Skeletal muscle cell (primary cell): Measurements from ENCODE around the gene ADGRE2.
"Not testable (repeated sequence)": the region's sequence is repeated elsewhere in the genome, so short reads cannot be mapped to it uniquely, and the experiment has no call there.

Experiments
- DNase-seq: peaks from one replicate; pipeline ENCODE4 v3.0.0-alpha.2; 2010; ENCODE audit warnings: low read depth
- H3K4me3 ChIP-seq: 2 replicates; pipeline ENCODE4 v1.5.1; 2011; ENCODE audit warnings: low read depth, mild to moderate bottlenecking, control low read depth, low read length, moderate library complexity

Gene ADGRE2

GRCh38 chr19:14778110-14778845, at the start of gene ADGRE2:
ADGRE2 (minus strand) TSS chr19:14778560; CDS start chr19:14776756, 1,804 bp downstream.
- H3K4me3 ChIP-seq, DNase-seq: not testable (repeated sequence)

GRCh38 chr19:14826006-14826405, 47.6 kb upstream of the ADGRE2 start:
- DNase-seq, result no peak
- no peak overlapping the region for H3K4me3 ChIP-seq

- DNase-seq, result no peak
These were observed 43.6 kb upstream of the ADGRE2 start for GRCh38 chr19:14821937-14822336.

GRCh38 chr19:14818588-14818987, 40.2 kb upstream of the ADGRE2 start:
- no peak for DNase-seq
- H3K4me3 ChIP-seq, result no peak overlapping the region

More at GRCh38 chr19:14821937-14822336, 43.6 kb upstream of the ADGRE2 start:
- no peak overlapping the region for H3K4me3 ChIP-seq

- H3K4me3 ChIP-seq, result no peak overlapping the region
- DNase-seq, result no peak
These were observed 38.7 kb upstream of the ADGRE2 start for GRCh38 chr19:14817052-14817451.

GRCh38 chr19:14814982-14815652, 36.8 kb upstream of the ADGRE2 start:
- no peak overlapping the region for H3K4me3 ChIP-seq
- no peak for DNase-seq

GRCh38 chr19:14809272-14810057, 31.1 kb upstream of the ADGRE2 start:
- no peak for DNase-seq

GRCh38 chr19:14804765-14805164, 26.4 kb upstream of the ADGRE2 start:
- DNase-seq, result no peak
- no peak overlapping the region for H3K4me3 ChIP-seq

More at GRCh38 chr19:14809272-14810057, 31.1 kb upstream of the ADGRE2 start:
- H3K4me3 ChIP-seq, result no peak overlapping the region

- DNase-seq, result no peak
- no peak overlapping the region for H3K4me3 ChIP-seq
These were observed 20.4 kb upstream of the ADGRE2 start for GRCh38 chr19:14798760-14799159.

- H3K4me3 ChIP-seq, result no peak overlapping the region
- no peak for DNase-seq
These were observed 17.7 kb upstream of the ADGRE2 start for GRCh38 chr19:14796021-14796420.

GRCh38 chr19:14795078-14795721, 16.8 kb upstream of the ADGRE2 start:
- H3K4me3 ChIP-seq, result no peak overlapping the region
- DNase-seq, result no peak

- DNase-seq, result not testable (repeated sequence)
These were observed 13.9 kb upstream of the ADGRE2 start for GRCh38 chr19:14792250-14792649.

GRCh38 chr19:14786421-14786851, 8.1 kb upstream of the ADGRE2 start:
- peak overlapping the region; percentile 20 for H3K4me3 ChIP-seq
- DNase-seq, result no peak

More at GRCh38 chr19:14792250-14792649, 13.9 kb upstream of the ADGRE2 start:
- not testable (repeated sequence) for H3K4me3 ChIP-seq

- not testable (repeated sequence) for H3K4me3 ChIP-seq
- peak; percentile 58 for DNase-seq
These were observed 6.9 kb upstream of the ADGRE2 start for GRCh38 chr19:14785102-14785793.

- peak; percentile 72 for DNase-seq
- H3K4me3 ChIP-seq, result not testable (repeated sequence)
These were observed 6.4 kb upstream of the ADGRE2 start for GRCh38 chr19:14784730-14785101.

GRCh38 chr19:14783410-14783998, 5.1 kb upstream of the ADGRE2 start:
- DNase-seq, H3K4me3 ChIP-seq: not testable (repeated sequence)

GRCh38 chr19:14782626-14783409, 4.5 kb upstream of the ADGRE2 start:
- no peak overlapping the region for H3K4me3 ChIP-seq
- DNase-seq, result no peak
